SK-N-SH treated with all-trans-retinoic acid at 6 μM for 48 hours (cell line): ENCODE measurements around the gene MXD4.

ENCODE experiments used
- ATAC-seq: fragments of 200-7000 bp; cut with Tn5 transposase; 3 replicates; pipeline ENCODE4 v1.9.1; 2020; ENCODE audit warnings: mild to moderate bottlenecking, moderate library complexity
- ARNTL ChIP-seq: fragments of 450-650 bp; formaldehyde crosslinking; IDR thresholded peaks from 2 replicates; pipeline ENCODE4 v1.5.0; 2020; ENCODE audit warnings: low read depth, mild to moderate bottlenecking, moderate library complexity, borderline replicate concordance
- BACH2 ChIP-seq: fragments of 250-450 bp; sonication (Bioruptor Pico); IDR thresholded peaks from 2 replicates; pipeline ENCODE4 v1.9.0; 2021; ENCODE audit warnings: mild to moderate bottlenecking, borderline replicate concordance
- CSDC2 ChIP-seq: fragments of 250-450 bp; sonication (Bioruptor Pico); IDR thresholded peaks from 2 replicates; pipeline ENCODE4 v1.5.0; 2020; ENCODE audit warnings: mild to moderate bottlenecking, moderate library complexity
- ESRRG ChIP-seq: fragments of 250-450 bp; sonication (Bioruptor Pico); IDR thresholded peaks from 2 replicates; pipeline ENCODE4 v1.6.1; 2021; ENCODE audit warnings: mild to moderate bottlenecking
- GLIS3 ChIP-seq: fragments of 250-450 bp; sonication (Bioruptor Pico); IDR thresholded peaks from 2 replicates; pipeline ENCODE4 v1.5.0; 2020; ENCODE audit warnings: mild to moderate bottlenecking, moderate library complexity
- ISL1 ChIP-seq: fragments of 250-450 bp; sonication (Bioruptor Pico); IDR thresholded peaks from 2 replicates; pipeline ENCODE4 v2.1.2; 2022; ENCODE audit warnings: mild to moderate bottlenecking, moderate library complexity
- OSR1 ChIP-seq: fragments of 250-450 bp; sonication (Bioruptor Pico); IDR thresholded peaks from 2 replicates; pipeline ENCODE4 v1.8.0; 2022; ENCODE audit warnings: moderate library complexity, mild to moderate bottlenecking, inconsistent platforms
- PPARA ChIP-seq: fragments of 250-450 bp; sonication (Bioruptor Pico); IDR thresholded peaks from 2 replicates; pipeline ENCODE4 v1.5.0; 2020; ENCODE audit warnings: mild to moderate bottlenecking, borderline replicate concordance
- RARB ChIP-seq: fragments of 250-450 bp; sonication (Bioruptor Pico); IDR thresholded peaks from 2 replicates; pipeline ENCODE4 v1.8.0; 2021; ENCODE audit warnings: mild to moderate bottlenecking, moderate library complexity
- SNAI2 ChIP-seq: fragments of 250-450 bp; sonication (Bioruptor Pico); IDR thresholded peaks from 2 replicates; pipeline ENCODE4 v1.5.0; 2020; ENCODE audit warnings: mild to moderate bottlenecking, moderate library complexity
- TCF4 ChIP-seq: fragments of 250-450 bp; sonication (Bioruptor Pico); IDR thresholded peaks from 2 replicates; pipeline ENCODE4 v1.8.0; 2021; ENCODE audit warnings: mild to moderate bottlenecking, moderate library complexity, borderline replicate concordance
- TOX ChIP-seq: fragments of 250-450 bp; sonication (Bioruptor Pico); IDR thresholded peaks from 2 replicates; pipeline ENCODE4 v1.8.0; 2021; ENCODE audit warnings: mild to moderate bottlenecking, moderate library complexity, borderline replicate concordance
- ZC3H10 ChIP-seq: fragments of 250-450 bp; sonication (Bioruptor Pico); IDR thresholded peaks from 2 replicates; pipeline ENCODE4 v1.5.1; 2021; ENCODE audit warnings: mild to moderate bottlenecking, moderate library complexity
- ZFP3 ChIP-seq: fragments of 250-450 bp; sonication (Bioruptor Pico); IDR thresholded peaks from 2 replicates; pipeline ENCODE4 v1.5.0; 2020; ENCODE audit warnings: mild to moderate bottlenecking, moderate library complexity
- ZFP30 ChIP-seq: fragments of 450-650 bp; formaldehyde crosslinking; IDR thresholded peaks from 2 replicates; pipeline ENCODE4 v1.5.0; 2022; ENCODE audit warnings: mild to moderate bottlenecking, moderate library complexity
- ZNF565 ChIP-seq: fragments of 450-650 bp; formaldehyde crosslinking; conservative IDR thresholded peaks from 2 replicates; pipeline ENCODE4 v1.5.0; 2020; ENCODE audit warnings: low read depth, mild to moderate bottlenecking, moderate library complexity
- ZNF70 ChIP-seq: fragments of 450-650 bp; formaldehyde crosslinking; IDR thresholded peaks from 2 replicates; pipeline ENCODE4 v1.5.0; 2020; ENCODE audit warnings: mild to moderate bottlenecking, moderate library complexity
- ZNF8 ChIP-seq: fragments of 450-650 bp; formaldehyde crosslinking; IDR thresholded peaks from 2 replicates; pipeline ENCODE4 v1.5.0; 2020; ENCODE audit warnings: mild to moderate bottlenecking, moderate library complexity
- TF ChIP-seq, protein P1 (sequence below): fragments of 250-450 bp; sonication (Bioruptor Pico); IDR thresholded peaks from 2 replicates; pipeline ENCODE4 v1.8.0; 2021; ENCODE audit warnings: low read depth, mild to moderate bottlenecking, moderate library complexity, borderline replicate concordance
- TF ChIP-seq, protein P2 (sequence below): fragments of 250-450 bp; sonication (Bioruptor Pico); IDR thresholded peaks from 2 replicates; pipeline ENCODE4 v1.5.0; 2020; ENCODE audit warnings: mild to moderate bottlenecking, moderate library complexity
- TF ChIP-seq, protein P3 (sequence below): fragments of 250-450 bp; sonication (Bioruptor Pico); IDR thresholded peaks from 2 replicates; pipeline ENCODE4 v1.5.1; 2021; ENCODE audit warnings: mild to moderate bottlenecking, moderate library complexity
- TF ChIP-seq, protein P4 (sequence below): fragments of 250-450 bp; sonication (Bioruptor Pico); IDR thresholded peaks from 2 replicates; pipeline ENCODE4 v1.8.0; 2020; ENCODE audit warnings: mild to moderate bottlenecking, moderate library complexity, borderline replicate concordance
- TF ChIP-seq, protein P5 (sequence below): fragments of 250-450 bp; sonication (Bioruptor Pico); IDR thresholded peaks from 2 replicates; pipeline ENCODE4 v1.5.1; 2020; ENCODE audit warnings: low read depth, mild to moderate bottlenecking, moderate library complexity

MXD4 gene

DNA sequence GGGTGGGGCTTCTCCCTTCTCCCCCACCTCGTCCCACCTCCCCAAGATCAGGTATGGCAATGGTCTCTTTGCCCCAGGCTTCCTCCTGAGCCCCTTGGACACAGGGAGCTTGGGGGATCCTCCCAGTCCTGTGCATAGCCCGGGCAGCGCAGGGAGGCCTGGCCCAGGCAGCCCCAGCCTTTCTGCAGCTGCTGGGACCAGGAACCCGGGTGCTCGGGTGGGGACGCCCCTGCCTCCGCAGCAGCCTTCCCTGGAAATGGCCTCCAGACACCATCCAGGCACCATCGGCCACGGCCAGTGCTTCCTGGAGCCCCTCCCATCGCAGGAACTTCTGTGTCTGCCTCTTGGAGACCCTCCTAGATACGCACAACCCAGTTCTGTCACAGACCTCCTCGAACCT, 5.9 kb upstream of the MXD4 start:
- ATAC-seq = no peak
- TF ChIP-seq TOX (CRISPR knock-in tag) (no peak), ZC3H10 (CRISPR knock-in tag) (no peak), ARNTL (CRISPR knock-in tag) (no peak), BACH2 (CRISPR knock-in tag) (no peak), GLIS3 (no peak), ESRRG (CRISPR knock-in tag) (no peak), ISL1 (CRISPR knock-in tag) (no peak), ZFP3 (CRISPR knock-in tag) (no peak), OSR1 (CRISPR knock-in tag) (no peak), ZNF565 (no peak), SNAI2 (CRISPR knock-in tag) (no peak), TCF4 (CRISPR knock-in tag) (no peak), ZNF70 (no peak), CSDC2 (CRISPR knock-in tag) (no peak), ZFP30 (CRISPR knock-in tag) (no peak), RARB (no peak)
- TF ChIP-seq, protein P1, sequence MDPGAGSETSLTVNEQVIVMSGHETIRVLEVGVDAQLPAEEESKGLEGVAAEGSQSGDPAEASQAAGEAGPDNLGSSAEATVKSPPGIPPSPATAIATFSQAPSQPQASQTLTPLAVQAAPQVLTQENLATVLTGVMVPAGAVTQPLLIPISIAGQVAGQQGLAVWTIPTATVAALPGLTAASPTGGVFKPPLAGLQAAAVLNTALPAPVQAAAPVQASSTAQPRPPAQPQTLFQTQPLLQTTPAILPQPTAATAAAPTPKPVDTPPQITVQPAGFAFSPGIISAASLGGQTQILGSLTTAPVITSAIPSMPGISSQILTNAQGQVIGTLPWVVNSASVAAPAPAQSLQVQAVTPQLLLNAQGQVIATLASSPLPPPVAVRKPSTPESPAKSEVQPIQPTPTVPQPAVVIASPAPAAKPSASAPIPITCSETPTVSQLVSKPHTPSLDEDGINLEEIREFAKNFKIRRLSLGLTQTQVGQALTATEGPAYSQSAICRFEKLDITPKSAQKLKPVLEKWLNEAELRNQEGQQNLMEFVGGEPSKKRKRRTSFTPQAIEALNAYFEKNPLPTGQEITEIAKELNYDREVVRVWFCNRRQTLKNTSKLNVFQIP (CRISPR knock-in tag) = no peak
- TF ChIP-seq, protein P2, sequence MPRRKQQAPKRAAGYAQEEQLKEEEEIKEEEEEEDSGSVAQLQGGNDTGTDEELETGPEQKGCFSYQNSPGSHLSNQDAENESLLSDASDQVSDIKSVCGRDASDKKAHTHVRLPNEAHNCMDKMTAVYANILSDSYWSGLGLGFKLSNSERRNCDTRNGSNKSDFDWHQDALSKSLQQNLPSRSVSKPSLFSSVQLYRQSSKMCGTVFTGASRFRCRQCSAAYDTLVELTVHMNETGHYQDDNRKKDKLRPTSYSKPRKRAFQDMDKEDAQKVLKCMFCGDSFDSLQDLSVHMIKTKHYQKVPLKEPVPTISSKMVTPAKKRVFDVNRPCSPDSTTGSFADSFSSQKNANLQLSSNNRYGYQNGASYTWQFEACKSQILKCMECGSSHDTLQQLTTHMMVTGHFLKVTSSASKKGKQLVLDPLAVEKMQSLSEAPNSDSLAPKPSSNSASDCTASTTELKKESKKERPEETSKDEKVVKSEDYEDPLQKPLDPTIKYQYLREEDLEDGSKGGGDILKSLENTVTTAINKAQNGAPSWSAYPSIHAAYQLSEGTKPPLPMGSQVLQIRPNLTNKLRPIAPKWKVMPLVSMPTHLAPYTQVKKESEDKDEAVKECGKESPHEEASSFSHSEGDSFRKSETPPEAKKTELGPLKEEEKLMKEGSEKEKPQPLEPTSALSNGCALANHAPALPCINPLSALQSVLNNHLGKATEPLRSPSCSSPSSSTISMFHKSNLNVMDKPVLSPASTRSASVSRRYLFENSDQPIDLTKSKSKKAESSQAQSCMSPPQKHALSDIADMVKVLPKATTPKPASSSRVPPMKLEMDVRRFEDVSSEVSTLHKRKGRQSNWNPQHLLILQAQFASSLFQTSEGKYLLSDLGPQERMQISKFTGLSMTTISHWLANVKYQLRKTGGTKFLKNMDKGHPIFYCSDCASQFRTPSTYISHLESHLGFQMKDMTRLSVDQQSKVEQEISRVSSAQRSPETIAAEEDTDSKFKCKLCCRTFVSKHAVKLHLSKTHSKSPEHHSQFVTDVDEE (CRISPR knock-in tag) = no peak
- TF ChIP-seq, all 23 proteins: peak for 0

DNA sequence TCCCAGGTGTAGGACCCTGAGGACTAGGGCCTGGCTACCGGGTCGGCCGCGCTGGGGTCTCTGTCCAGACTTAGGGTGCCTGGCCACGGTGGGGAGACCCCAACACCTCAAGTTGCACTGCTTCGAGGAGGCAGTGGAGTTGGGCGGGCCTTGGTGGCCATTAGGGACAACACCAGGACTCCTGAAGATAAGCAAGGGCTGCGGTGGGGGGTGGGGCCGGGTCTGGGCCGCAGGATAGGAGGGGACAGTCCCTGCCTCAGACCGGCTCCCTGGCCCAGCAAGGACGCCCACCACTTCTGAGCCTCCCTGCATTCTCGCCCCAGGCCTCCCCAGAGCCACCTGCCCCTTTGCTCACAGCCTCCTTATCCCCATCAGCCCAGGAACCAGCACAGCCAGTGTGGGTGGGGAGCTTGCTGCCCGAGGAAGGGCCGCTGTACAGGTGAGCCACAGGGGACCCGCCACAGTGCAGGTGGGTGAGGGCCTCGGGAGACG, 5.5 kb upstream of the MXD4 start:
- no peak for TF ChIP-seq ZNF70
- TF ChIP-seq, protein P3, sequence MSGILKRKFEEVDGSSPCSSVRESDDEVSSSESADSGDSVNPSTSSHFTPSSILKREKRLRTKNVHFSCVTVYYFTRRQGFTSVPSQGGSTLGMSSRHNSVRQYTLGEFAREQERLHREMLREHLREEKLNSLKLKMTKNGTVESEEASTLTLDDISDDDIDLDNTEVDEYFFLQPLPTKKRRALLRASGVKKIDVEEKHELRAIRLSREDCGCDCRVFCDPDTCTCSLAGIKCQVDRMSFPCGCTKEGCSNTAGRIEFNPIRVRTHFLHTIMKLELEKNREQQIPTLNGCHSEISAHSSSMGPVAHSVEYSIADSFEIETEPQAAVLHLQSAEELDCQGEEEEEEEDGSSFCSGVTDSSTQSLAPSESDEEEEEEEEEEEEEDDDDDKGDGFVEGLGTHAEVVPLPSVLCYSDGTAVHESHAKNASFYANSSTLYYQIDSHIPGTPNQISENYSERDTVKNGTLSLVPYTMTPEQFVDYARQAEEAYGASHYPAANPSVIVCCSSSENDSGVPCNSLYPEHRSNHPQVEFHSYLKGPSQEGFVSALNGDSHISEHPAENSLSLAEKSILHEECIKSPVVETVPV (CRISPR knock-in tag) = no peak
- no peak for TF ChIP-seq RARB
- TF ChIP-seq PPARA (CRISPR knock-in tag) = no peak
- TF ChIP-seq ARNTL (CRISPR knock-in tag) = no peak
- TF ChIP-seq SNAI2 (CRISPR knock-in tag) = no peak
- TF ChIP-seq ISL1 (CRISPR knock-in tag) = no peak
- TF ChIP-seq, protein P1 (CRISPR knock-in tag) = no peak
- no peak for TF ChIP-seq ZFP3 (CRISPR knock-in tag)

DNA sequence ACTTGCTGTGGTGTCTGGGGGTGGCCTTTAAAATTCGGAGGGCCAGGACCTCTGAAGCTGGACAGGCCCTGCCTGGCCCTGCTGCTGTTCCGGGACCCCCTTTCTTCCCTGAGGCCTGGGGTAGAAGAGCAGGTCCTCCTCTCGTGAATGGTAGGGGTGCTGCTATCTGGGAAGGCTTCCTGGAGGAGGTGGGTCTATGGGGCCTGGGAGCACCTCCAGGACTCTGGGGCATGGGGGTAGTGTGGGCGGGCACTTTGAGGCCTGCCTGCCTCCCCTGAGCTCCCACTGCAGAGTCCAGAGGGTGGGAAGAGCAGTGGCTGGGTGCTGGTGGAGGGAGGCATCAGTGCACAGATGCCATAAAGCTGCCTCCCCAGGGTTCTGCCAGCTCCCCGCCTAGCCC, 4.9 kb upstream of the MXD4 start:
- TF ChIP-seq CSDC2 (CRISPR knock-in tag) = no peak
- TF ChIP-seq, protein P4, sequence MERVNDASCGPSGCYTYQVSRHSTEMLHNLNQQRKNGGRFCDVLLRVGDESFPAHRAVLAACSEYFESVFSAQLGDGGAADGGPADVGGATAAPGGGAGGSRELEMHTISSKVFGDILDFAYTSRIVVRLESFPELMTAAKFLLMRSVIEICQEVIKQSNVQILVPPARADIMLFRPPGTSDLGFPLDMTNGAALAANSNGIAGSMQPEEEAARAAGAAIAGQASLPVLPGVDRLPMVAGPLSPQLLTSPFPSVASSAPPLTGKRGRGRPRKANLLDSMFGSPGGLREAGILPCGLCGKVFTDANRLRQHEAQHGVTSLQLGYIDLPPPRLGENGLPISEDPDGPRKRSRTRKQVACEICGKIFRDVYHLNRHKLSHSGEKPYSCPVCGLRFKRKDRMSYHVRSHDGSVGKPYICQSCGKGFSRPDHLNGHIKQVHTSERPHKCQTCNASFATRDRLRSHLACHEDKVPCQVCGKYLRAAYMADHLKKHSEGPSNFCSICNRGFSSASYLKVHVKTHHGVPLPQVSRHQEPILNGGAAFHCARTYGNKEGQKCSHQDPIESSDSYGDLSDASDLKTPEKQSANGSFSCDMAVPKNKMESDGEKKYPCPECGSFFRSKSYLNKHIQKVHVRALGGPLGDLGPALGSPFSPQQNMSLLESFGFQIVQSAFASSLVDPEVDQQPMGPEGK = no peak
- no peak for TF ChIP-seq PPARA (CRISPR knock-in tag)
- TF ChIP-seq, protein P5, sequence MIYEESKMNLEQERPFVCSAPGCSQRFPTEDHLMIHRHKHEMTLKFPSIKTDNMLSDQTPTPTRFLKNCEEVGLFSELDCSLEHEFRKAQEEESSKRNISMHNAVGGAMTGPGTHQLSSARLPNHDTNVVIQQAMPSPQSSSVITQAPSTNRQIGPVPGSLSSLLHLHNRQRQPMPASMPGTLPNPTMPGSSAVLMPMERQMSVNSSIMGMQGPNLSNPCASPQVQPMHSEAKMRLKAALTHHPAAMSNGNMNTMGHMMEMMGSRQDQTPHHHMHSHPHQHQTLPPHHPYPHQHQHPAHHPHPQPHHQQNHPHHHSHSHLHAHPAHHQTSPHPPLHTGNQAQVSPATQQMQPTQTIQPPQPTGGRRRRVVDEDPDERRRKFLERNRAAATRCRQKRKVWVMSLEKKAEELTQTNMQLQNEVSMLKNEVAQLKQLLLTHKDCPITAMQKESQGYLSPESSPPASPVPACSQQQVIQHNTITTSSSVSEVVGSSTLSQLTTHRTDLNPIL (CRISPR knock-in tag) = no peak
- no peak for TF ChIP-seq RARB
- TF ChIP-seq SNAI2 (CRISPR knock-in tag) = no peak
- TF ChIP-seq ZNF565 = no peak
- no peak for TF ChIP-seq ZC3H10 (CRISPR knock-in tag)
- no peak for TF ChIP-seq ZFP3 (CRISPR knock-in tag)
- no peak for TF ChIP-seq ZNF8
- no peak for TF ChIP-seq BACH2 (CRISPR knock-in tag)
- no peak for TF ChIP-seq TCF4 (CRISPR knock-in tag)
- ATAC-seq = no peak

More for the DNA sequence above, 5.5 kb upstream of the MXD4 start:
- ATAC-seq = no peak
